ENCODE data around the gene AXIN1. TPM values are rescaled to one million over a fixed set of nuclear protein-coding genes. Genes with fewer than 3 reads are reported as not detected.

The AXIN1 gene
- total RNA-seq, 1 experiment from 2014 or later, result 49.8 TPM

DNA sequence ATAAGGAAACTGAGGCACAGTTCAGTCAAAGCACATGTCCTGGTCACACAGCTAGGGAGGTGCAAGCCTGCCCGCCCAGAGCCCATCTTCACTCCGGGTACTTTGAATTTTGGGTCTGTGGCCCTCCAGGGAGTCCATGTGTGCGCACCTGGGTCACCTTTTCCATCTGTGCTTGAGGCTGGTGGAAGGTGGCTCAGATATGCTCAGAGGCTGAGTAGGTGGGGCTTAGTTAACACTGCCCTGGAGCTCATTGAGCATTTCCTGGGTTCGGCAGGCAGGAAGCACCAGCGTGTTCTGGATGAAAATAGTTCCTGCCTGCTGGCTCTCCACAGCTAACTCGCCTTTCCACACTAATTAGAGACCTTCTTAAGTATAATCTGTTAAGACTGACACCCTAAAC is 98.7 kb downstream of the AXIN1 start:
- no peaks in the 10 kb centered on the region for H3K9me3 Mint-ChIP-seq (ENCODE audit: low read depth, unreplicated experiment)
- H3K27me3 Mint-ChIP-seq (ENCODE audit: unreplicated experiment), result no peaks in the 10 kb centered on the region
- CTCF ChIA-PET, result interaction anchor here (1.1 kb wide), 1 partner anchor 19 kb away, joined by 3 read pairs; the partner anchor contains the start of gene FAM234A
- intact Hi-C loops (cut with micrococcal nuclease; ENCODE audit: unreplicated experiment), result no loop called here
- H3K36me3 Mint-ChIP-seq (ENCODE audit: insufficient read depth, unreplicated experiment), result peaks cover 47% of the 10 kb centered on the region
- BruUV-seq (replicated peaks), result no TSS peak
- H3K4me3 Mint-ChIP-seq (ENCODE audit: low read depth, unreplicated experiment), result no peak overlapping the region
- peaks cover 11% of the 10 kb centered on the region for H3K4me1 Mint-ChIP-seq (ENCODE audit: low read depth, unreplicated experiment)
- DNase-seq, result no peak
- no peak overlapping the region for H3K27ac Mint-ChIP-seq (ENCODE audit: unreplicated experiment)
- TF ChIP-seq, protein P1, sequence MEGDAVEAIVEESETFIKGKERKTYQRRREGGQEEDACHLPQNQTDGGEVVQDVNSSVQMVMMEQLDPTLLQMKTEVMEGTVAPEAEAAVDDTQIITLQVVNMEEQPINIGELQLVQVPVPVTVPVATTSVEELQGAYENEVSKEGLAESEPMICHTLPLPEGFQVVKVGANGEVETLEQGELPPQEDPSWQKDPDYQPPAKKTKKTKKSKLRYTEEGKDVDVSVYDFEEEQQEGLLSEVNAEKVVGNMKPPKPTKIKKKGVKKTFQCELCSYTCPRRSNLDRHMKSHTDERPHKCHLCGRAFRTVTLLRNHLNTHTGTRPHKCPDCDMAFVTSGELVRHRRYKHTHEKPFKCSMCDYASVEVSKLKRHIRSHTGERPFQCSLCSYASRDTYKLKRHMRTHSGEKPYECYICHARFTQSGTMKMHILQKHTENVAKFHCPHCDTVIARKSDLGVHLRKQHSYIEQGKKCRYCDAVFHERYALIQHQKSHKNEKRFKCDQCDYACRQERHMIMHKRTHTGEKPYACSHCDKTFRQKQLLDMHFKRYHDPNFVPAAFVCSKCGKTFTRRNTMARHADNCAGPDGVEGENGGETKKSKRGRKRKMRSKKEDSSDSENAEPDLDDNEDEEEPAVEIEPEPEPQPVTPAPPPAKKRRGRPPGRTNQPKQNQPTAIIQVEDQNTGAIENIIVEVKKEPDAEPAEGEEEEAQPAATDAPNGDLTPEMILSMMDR (IDR thresholded peaks at IDR 0.05; ENCODE audit: unreplicated experiment), result no peak

DNA sequence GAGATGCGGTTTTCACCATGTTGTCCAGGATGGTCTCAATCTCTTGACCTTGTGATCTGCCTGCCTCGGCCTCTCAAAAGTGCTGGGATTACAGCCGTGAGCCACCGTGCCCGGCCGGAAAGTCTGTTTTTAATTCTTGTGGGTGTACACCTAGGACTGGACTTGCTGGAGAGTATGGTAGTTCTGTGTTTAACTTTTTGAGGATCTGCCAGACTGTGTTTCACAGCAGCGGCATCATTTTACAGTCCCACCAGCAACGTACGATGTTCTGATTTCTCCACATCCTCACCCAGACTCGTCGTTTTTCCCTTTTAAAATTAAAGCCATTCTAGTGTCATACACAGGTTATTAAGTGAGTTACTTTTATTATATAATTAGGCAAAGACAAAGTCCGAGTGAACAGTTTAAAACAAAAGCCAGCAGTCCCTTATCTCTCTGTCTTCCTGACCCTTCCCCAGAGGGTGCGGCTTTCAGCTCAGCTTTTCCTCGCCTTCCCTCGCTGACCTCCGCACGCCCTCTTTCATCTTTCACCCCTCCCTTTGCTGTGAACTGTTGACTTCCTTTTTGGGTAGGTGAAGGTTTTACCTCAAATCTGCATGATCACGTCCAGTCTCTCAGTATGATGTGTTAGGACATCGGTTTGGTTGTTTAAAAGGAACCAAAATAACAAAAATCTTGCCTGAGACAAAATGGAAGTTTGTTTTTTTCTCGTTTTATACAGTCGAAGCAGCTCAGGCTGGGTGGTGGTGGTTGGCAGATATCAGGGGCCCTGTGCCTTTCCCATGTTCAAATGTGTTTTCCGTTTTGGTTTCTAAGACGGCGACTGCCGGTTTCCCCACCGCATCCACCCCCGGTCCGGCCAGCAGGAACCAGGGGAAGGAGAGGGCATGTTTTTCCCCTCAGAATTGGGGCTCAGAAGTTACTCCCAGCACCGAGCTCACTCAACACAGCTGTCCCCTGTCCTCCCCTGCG is 99.9 kb downstream of the AXIN1 start:
- intact Hi-C loops (cut with micrococcal nuclease; ENCODE audit: unreplicated experiment), result no loop called here
- no peak overlapping the region for H3K27ac Mint-ChIP-seq (ENCODE audit: unreplicated experiment)
- no peaks in the 10 kb centered on the region for H3K27me3 Mint-ChIP-seq (ENCODE audit: unreplicated experiment)
- DNase-seq, result no peak
- CTCF ChIA-PET, result interaction anchor here (0.6 kb wide), 1 partner anchor 12 kb away, joined by 3 read pairs; no protein-coding TSS in a partner anchor
- peaks cover 42% of the 10 kb centered on the region for H3K36me3 Mint-ChIP-seq (ENCODE audit: insufficient read depth, unreplicated experiment)
- BruUV-seq (replicated peaks), result no TSS peak
- no peaks in the 10 kb centered on the region for H3K9me3 Mint-ChIP-seq (ENCODE audit: low read depth, unreplicated experiment)
- H3K4me1 Mint-ChIP-seq (ENCODE audit: low read depth, unreplicated experiment), result peaks cover 11% of the 10 kb centered on the region
- no peak overlapping the region for H3K4me3 Mint-ChIP-seq (ENCODE audit: low read depth, unreplicated experiment)
- TF ChIP-seq, protein P1 (IDR thresholded peaks at IDR 0.05; ENCODE audit: unreplicated experiment), result no peak

- TF ChIP-seq, protein P1 (IDR thresholded peaks at IDR 0.05; ENCODE audit: unreplicated experiment), result no peak
- no peaks in the 10 kb centered on the region for H3K9me3 Mint-ChIP-seq (ENCODE audit: low read depth, unreplicated experiment)
- no peaks in the 10 kb centered on the region for H3K27me3 Mint-ChIP-seq (ENCODE audit: unreplicated experiment)
- DNase-seq, result no peak
- BruUV-seq (replicated peaks), result no TSS peak
- H3K36me3 Mint-ChIP-seq (ENCODE audit: insufficient read depth, unreplicated experiment), result peaks cover 18% of the 10 kb centered on the region
- H3K4me3 Mint-ChIP-seq (ENCODE audit: low read depth, unreplicated experiment), result no peak overlapping the region
- intact Hi-C loops (cut with micrococcal nuclease; ENCODE audit: unreplicated experiment), result no loop called here
- CTCF ChIA-PET, result interaction anchor here (1.6 kb wide), 1 partner anchor 14 kb away, joined by 5 read pairs; no protein-coding TSS in a partner anchor
- no peak overlapping the region for H3K27ac Mint-ChIP-seq (ENCODE audit: unreplicated experiment)
- H3K4me1 Mint-ChIP-seq (ENCODE audit: low read depth, unreplicated experiment), result peaks cover 11% of the 10 kb centered on the region
Observed at GRCh38 chr16:249431-249830, 103.1 kb downstream of the AXIN1 start.

DNA sequence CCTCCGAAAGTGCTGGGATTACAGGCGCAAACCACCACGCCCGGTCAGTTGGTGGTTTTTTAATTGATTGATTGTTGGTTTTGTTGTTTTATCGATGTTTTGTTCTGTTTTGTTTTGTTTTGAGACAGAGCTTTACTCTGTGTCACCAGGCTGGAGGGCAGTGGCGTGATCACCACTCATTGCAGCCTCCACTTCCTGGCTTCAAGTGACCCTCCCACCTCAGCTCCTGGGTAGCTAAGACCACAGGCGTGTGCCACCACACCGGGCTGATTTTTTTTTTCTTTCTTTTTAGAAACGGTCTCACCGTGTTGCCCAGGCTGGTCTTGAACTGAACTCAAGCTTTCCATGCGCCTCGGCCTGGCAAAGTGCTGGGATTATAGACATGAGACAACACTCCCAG is 105.5 kb downstream of the AXIN1 start:
- Mint-ChIP-seq H3K27me3 (ENCODE audit: unreplicated experiment) (no peaks in the 10 kb centered on the region), H3K36me3 (ENCODE audit: insufficient read depth, unreplicated experiment) (peaks cover 13% of the 10 kb centered on the region)

More for the DNA sequence above, 105.5 kb downstream of the AXIN1 start:
- CTCF ChIA-PET, result interaction anchor here (0.7 kb wide), 1 partner anchor 17 kb away, joined by 3 read pairs; no protein-coding TSS in a partner anchor
- no peak for DNase-seq
- Mint-ChIP-seq H3K27ac (ENCODE audit: unreplicated experiment) (no peak overlapping the region), H3K4me1 (ENCODE audit: low read depth, unreplicated experiment) (peaks cover 11% of the 10 kb centered on the region), H3K9me3 (ENCODE audit: low read depth, unreplicated experiment) (no peaks in the 10 kb centered on the region), H3K4me3 (ENCODE audit: low read depth, unreplicated experiment) (no peak overlapping the region)
- BruUV-seq (replicated peaks), result no TSS peak
- intact Hi-C loops (cut with micrococcal nuclease; ENCODE audit: unreplicated experiment), result no loop called here
- TF ChIP-seq, protein P1 (IDR thresholded peaks at IDR 0.05; ENCODE audit: unreplicated experiment), result no peak

Measured in Calu3 (cell line).